ENCODE results near the gene NEK6.

NEK6 gene

GRCh38 chr9:124257844-124258606, at the start of gene NEK6:
TSS of gene NEK6 (plus strand) at chr9:124257949. CDS start at chr9:124301965, 44,016 bp downstream.
- Histone ChIP-seq H3K4me1 (ENCODE audit: low read depth, poor library complexity, severe bottlenecking) (peaks cover 16% of the 10 kb centered on the region), H3K27me3 (ENCODE audit: insufficient read depth, low read depth) (no peaks in the 10 kb centered on the region), H2AFZ (ENCODE audit: low read depth) (peak within 1 kb of the TSS; percentile 66), H4K20me1 (ENCODE audit: insufficient read depth) (no peaks in the 10 kb centered on the region), H3K79me2 (ENCODE audit: insufficient read depth, low read depth) (peaks cover 28% of the 10 kb centered on the region), H3K4me2 (peak within 1 kb of the TSS; percentile 68), H3K9ac (peak within 1 kb of the TSS; percentile 80; the same call in 1 of the 2 replicates), H3K36me3 (ENCODE audit: insufficient read depth) (no peaks in the 10 kb centered on the region), H3K27ac (no peak within 1 kb of the TSS), H3K4me3 (IDR thresholded peaks at IDR 0.05; ENCODE audit: insufficient read depth, low read depth, low read length) (no peak within 1 kb of the TSS)
- no peak for TF ChIP-seq CTCF (conservative IDR thresholded peaks at IDR 0.05; ENCODE audit: low read depth, low read length)

- Histone ChIP-seq H2AFZ (ENCODE audit: low read depth) (no peak overlapping the region), H3K27ac (no peak overlapping the region), H3K9ac (no peak overlapping the region), H3K4me2 (no peak overlapping the region; the same call in 1 of the 2 replicates), H3K36me3 (ENCODE audit: insufficient read depth) (no peaks in the 10 kb centered on the region), H3K4me3 (IDR thresholded peaks at IDR 0.05; ENCODE audit: insufficient read depth, low read depth, low read length) (no peak overlapping the region), H3K79me2 (ENCODE audit: insufficient read depth, low read depth) (no peaks in the 10 kb centered on the region), H3K27me3 (ENCODE audit: insufficient read depth, low read depth) (no peaks in the 10 kb centered on the region), H3K4me1 (ENCODE audit: low read depth, poor library complexity, severe bottlenecking) (peaks cover 30% of the 10 kb centered on the region), H4K20me1 (ENCODE audit: insufficient read depth) (no peaks in the 10 kb centered on the region)
- TF ChIP-seq CTCF (conservative IDR thresholded peaks at IDR 0.05; ENCODE audit: low read depth, low read length): no peak
Observed at GRCh38 chr9:124208571-124208970, 49.2 kb upstream of the NEK6 start.

DNA sequence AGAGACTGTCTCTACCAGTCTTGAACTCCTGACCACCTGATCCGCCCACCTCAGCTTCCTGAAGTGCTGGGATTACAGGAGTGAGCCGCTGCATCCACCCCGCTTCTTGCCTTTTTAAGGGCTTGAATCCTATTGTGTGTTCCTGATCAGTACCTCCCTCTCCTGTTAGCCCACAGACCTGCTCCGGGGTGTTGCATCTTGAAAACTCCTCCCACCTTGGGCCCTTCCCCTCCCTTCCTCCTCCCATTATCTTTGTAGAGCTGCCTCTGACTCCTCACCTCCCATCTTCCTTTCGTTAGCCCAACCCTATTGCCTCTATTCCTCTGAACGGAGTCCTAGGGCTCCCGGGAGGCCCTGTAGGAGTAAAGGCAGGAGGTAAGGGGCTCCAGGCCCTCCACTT, 48.5 kb upstream of the NEK6 start:
- H3K79me2 ChIP-seq (ENCODE audit: insufficient read depth, low read depth): no peaks in the 10 kb centered on the region
- no peak overlapping the region for H3K4me2 ChIP-seq
- no peak overlapping the region for H3K27ac ChIP-seq
- TF ChIP-seq CTCF (conservative IDR thresholded peaks at IDR 0.05; ENCODE audit: low read depth, low read length): no peak
- no peaks in the 10 kb centered on the region for H4K20me1 ChIP-seq (ENCODE audit: insufficient read depth)
- H3K9ac ChIP-seq: no peak overlapping the region
- no peak overlapping the region for H3K4me3 ChIP-seq (IDR thresholded peaks at IDR 0.05; ENCODE audit: insufficient read depth, low read depth, low read length)
- H3K4me1 ChIP-seq (ENCODE audit: low read depth, poor library complexity, severe bottlenecking): peaks cover 26% of the 10 kb centered on the region
- H3K36me3 ChIP-seq (ENCODE audit: insufficient read depth): no peaks in the 10 kb centered on the region
- H3K27me3 ChIP-seq (ENCODE audit: insufficient read depth, low read depth): no peaks in the 10 kb centered on the region
- H2AFZ ChIP-seq (ENCODE audit: low read depth): no peak overlapping the region

GRCh38 chr9:124209774-124210173, 48.0 kb upstream of the NEK6 start:
- Histone ChIP-seq H2AFZ (ENCODE audit: low read depth) (no peak overlapping the region), H3K79me2 (ENCODE audit: insufficient read depth, low read depth) (no peaks in the 10 kb centered on the region), H3K4me1 (ENCODE audit: low read depth, poor library complexity, severe bottlenecking) (peaks cover 26% of the 10 kb centered on the region), H3K9ac (no peak overlapping the region), H3K27me3 (ENCODE audit: insufficient read depth, low read depth) (no peaks in the 10 kb centered on the region), H4K20me1 (ENCODE audit: insufficient read depth) (no peaks in the 10 kb centered on the region), H3K4me2 (no peak overlapping the region), H3K27ac (no peak overlapping the region), H3K36me3 (ENCODE audit: insufficient read depth) (no peaks in the 10 kb centered on the region), H3K4me3 (IDR thresholded peaks at IDR 0.05; ENCODE audit: insufficient read depth, low read depth, low read length) (no peak overlapping the region)
- TF ChIP-seq CTCF (conservative IDR thresholded peaks at IDR 0.05; ENCODE audit: low read depth, low read length): no peak

Data from KMS-11 (cell line).